ENCODE measurements around the gene DLX1.

Gene DLX1

DNA sequence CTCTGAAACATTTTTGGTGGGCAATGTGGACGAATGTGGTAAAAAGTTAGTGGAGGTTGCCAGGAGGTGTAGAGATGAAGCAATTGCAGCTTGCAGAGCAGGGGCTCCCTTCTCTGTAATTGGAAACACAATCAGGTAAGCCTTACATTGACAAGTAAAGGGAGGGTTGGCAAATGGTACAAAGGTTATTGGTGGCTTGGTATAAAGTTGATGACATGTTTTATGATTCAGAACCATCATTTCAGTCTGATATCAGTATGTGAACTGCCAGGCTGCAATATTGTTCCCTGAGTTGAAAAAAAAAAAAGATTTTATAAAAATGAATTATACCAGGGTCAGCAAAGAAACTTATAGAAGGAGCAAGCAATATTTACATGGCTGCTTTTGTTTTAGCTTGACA is 14.4 kb upstream of the DLX1 start:
- H3K9me3 ChIP-seq (replicated peaks; ENCODE audit: low read length) = no peaks in the 10 kb centered on the region
- no peaks in the 10 kb centered on the region for H3K27me3 ChIP-seq (ENCODE audit: control insufficient read depth, insufficient read depth, low read length)
- no peaks in the 10 kb centered on the region for H3K4me1 ChIP-seq (ENCODE audit: control insufficient read depth, insufficient read depth, low read length)
- H3K9ac ChIP-seq (ENCODE audit: low read depth, low read length) = no peak overlapping the region
- H3K4me3 ChIP-seq (ENCODE audit: low read length) = no peak overlapping the region
- H3K36me3 ChIP-seq (ENCODE audit: insufficient read depth, low read length) = no peaks in the 10 kb centered on the region
- no peak overlapping the region for H3K4me2 ChIP-seq (ENCODE audit: low read length)

DNA sequence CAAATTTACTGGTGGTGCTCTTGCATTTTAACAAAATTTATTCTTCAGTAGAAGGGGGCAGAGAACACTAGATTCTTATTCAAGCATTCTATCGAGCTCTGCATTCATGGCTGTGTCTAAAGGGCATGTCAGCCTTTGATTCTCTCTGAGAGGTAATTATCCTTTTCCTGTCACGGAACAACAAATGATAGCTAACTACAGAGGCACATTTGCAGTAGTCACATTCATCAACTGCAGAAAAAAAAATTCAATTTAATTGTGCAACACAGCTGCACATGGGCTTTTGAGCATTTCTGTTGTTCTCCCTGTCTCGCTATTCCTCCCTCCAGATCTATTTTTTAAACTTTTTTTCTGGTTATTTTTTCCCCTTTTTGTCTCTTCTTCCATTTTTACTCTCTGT is 13.0 kb upstream of the DLX1 start:
- no peak overlapping the region for H3K4me3 ChIP-seq (ENCODE audit: low read length)
- H3K4me1 ChIP-seq (ENCODE audit: control insufficient read depth, insufficient read depth, low read length) = no peaks in the 10 kb centered on the region
- no peak overlapping the region for H3K4me2 ChIP-seq (ENCODE audit: low read length)
- H3K9me3 ChIP-seq (replicated peaks; ENCODE audit: low read length) = no peaks in the 10 kb centered on the region
- H3K27me3 ChIP-seq (ENCODE audit: control insufficient read depth, insufficient read depth, low read length) = no peaks in the 10 kb centered on the region
- H3K9ac ChIP-seq (ENCODE audit: low read depth, low read length) = no peak overlapping the region
- H3K36me3 ChIP-seq (ENCODE audit: insufficient read depth, low read length) = no peaks in the 10 kb centered on the region

DNA sequence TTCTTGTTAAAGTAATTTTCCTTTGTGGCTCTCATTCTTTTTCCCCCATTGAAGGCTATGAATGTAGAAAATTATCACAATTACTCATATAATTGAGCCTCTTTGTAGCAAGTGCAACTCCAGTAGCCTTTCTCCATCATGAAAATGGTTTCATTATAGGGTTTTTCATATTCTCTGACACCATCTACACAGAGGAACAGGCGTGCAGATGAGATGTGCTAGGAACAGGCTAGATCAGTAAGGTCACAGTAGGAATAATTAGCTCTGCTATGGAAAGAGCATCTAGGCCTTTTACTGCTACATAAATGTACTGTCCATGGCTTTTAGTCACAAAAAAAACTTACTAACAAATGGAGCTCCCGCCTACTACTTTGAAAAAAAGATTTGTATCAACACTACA is 12.6 kb upstream of the DLX1 start:
- no peak overlapping the region for H3K4me3 ChIP-seq (ENCODE audit: low read length)
- no peak overlapping the region for H3K4me2 ChIP-seq (ENCODE audit: low read length)
- no peak overlapping the region for H3K9ac ChIP-seq (ENCODE audit: low read depth, low read length)
- no peaks in the 10 kb centered on the region for H3K9me3 ChIP-seq (replicated peaks; ENCODE audit: low read length)
- H3K36me3 ChIP-seq (ENCODE audit: insufficient read depth, low read length) = no peaks in the 10 kb centered on the region
- no peaks in the 10 kb centered on the region for H3K27me3 ChIP-seq (ENCODE audit: control insufficient read depth, insufficient read depth, low read length)
- no peaks in the 10 kb centered on the region for H3K4me1 ChIP-seq (ENCODE audit: control insufficient read depth, insufficient read depth, low read length)

DNA sequence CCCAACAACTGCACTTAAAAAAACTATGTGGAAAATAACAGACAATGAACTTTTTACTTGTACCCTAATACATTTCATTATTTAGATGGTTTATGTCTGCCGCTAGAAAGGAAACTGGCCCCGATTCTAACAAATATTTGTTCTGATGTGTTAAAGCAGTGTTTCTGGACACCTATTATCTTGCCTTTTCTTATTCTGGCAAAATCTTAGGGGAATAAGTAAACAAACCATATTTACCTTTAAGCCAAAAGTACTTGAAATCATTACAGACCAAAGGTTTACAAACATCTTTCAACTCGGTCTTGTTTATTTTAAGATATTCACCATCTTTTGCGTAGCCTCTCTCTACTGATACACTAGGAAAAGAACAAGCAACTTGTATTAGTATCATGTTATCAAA is 11.8 kb upstream of the DLX1 start:
- Histone ChIP-seq H3K9ac (ENCODE audit: low read depth, low read length) (no peak overlapping the region), H3K27me3 (ENCODE audit: control insufficient read depth, insufficient read depth, low read length) (no peaks in the 10 kb centered on the region), H3K9me3 (replicated peaks; ENCODE audit: low read length) (no peaks in the 10 kb centered on the region), H3K4me2 (ENCODE audit: low read length) (no peak overlapping the region), H3K36me3 (ENCODE audit: insufficient read depth, low read length) (no peaks in the 10 kb centered on the region), H3K4me3 (ENCODE audit: low read length) (no peak overlapping the region), H3K4me1 (ENCODE audit: control insufficient read depth, insufficient read depth, low read length) (no peaks in the 10 kb centered on the region)

DNA sequence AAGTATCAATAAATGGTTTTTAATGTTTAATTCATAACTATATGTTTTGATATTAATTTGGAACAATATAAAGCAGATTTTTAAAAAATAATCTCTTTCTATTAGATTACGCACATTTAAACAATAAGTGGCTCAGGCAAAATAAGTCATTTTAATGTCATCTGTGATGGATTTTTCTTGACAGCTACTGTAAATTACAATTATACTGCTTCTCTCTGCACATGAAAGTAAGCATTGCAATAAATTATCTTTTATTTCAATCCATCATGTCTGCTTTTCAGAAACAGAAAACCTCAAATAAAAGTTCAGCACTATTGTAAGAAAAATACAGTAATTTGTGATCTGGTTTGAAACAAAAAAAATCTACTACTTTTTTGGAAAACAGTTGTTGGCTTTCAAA is 11.1 kb upstream of the DLX1 start:
- Histone ChIP-seq H3K4me1 (ENCODE audit: control insufficient read depth, insufficient read depth, low read length) (no peaks in the 10 kb centered on the region), H3K36me3 (ENCODE audit: insufficient read depth, low read length) (no peaks in the 10 kb centered on the region), H3K9ac (ENCODE audit: low read depth, low read length) (no peak overlapping the region), H3K4me3 (ENCODE audit: low read length) (no peak overlapping the region), H3K27me3 (ENCODE audit: control insufficient read depth, insufficient read depth, low read length) (no peaks in the 10 kb centered on the region), H3K9me3 (replicated peaks; ENCODE audit: low read length) (no peaks in the 10 kb centered on the region), H3K4me2 (ENCODE audit: low read length) (no peak overlapping the region)

DNA sequence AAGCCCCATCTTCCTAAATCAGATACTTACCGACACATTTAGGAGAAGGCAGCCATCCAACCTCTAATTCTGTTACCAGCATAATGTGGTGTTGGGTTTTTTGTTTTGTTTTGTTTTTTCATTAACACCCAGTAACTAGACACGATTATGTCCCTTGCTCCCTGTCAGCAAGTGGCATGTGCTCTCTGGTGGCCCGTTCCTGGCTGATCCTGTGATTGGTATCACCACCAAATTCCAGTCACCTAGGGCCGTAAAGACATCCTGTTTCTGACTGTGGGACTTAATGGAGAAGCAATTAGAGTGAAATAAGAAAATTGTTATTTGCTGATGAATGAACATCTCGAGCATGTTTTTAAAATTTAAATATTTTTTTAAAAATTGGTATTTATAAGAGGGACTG is 5.9 kb upstream of the DLX1 start:
- H3K4me2 ChIP-seq (ENCODE audit: low read length) = no peak overlapping the region
- H3K4me3 ChIP-seq (ENCODE audit: low read length) = no peak overlapping the region
- no peaks in the 10 kb centered on the region for H3K36me3 ChIP-seq (ENCODE audit: insufficient read depth, low read length)
- H3K9ac ChIP-seq (ENCODE audit: low read depth, low read length) = no peak overlapping the region
- H3K27me3 ChIP-seq (ENCODE audit: control insufficient read depth, insufficient read depth, low read length) = peaks cover 11% of the 10 kb centered on the region
- peaks cover 20% of the 10 kb centered on the region for H3K4me1 ChIP-seq (ENCODE audit: control insufficient read depth, insufficient read depth, low read length)
- H3K9me3 ChIP-seq (replicated peaks; ENCODE audit: low read length) = no peaks in the 10 kb centered on the region

DNA sequence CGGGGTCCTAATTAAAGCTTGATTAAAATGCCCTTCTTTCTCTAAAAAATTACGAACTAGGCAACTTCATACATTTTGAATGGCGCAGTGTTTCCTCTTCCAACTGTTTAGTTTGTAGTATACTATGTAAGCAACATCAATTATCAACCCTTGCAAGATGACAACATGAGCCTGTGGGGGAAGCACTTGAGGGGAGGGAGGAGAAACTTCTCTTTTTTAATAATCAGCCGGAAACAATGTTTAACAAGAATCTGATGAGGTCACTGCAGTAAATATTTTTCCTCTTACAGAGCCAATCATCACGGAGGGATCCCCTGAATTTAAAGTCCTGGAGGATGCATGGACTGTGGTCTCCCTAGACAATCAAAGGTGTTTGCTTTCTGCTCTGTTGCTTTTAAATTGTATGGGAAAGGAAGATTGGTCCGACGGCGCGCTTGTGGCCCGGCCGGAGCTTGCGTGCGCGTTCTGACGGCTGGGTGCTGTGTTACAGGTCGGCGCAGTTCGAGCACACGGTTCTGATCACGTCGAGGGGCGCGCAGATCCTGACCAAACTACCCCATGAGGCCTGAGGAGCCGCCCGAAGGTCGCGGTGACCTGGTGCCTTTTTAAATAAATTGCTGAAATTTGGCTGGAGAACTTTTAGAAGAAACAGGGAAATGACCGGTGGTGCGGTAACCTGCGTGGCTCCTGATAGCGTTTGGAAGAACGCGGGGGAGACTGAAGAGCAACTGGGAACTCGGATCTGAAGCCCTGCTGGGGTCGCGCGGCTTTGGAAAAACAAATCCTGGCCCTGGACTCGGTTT is 5.3 kb upstream of the DLX1 start:
- no peak overlapping the region for H3K4me2 ChIP-seq (ENCODE audit: low read length)
- no peak overlapping the region for H3K4me3 ChIP-seq (ENCODE audit: low read length)
- peaks cover 11% of the 10 kb centered on the region for H3K27me3 ChIP-seq (ENCODE audit: control insufficient read depth, insufficient read depth, low read length)
- H3K9ac ChIP-seq (ENCODE audit: low read depth, low read length) = no peak overlapping the region
- no peaks in the 10 kb centered on the region for H3K9me3 ChIP-seq (replicated peaks; ENCODE audit: low read length)
- no peaks in the 10 kb centered on the region for H3K36me3 ChIP-seq (ENCODE audit: insufficient read depth, low read length)
- H3K4me1 ChIP-seq (ENCODE audit: control insufficient read depth, insufficient read depth, low read length) = peaks cover 22% of the 10 kb centered on the region

DNA sequence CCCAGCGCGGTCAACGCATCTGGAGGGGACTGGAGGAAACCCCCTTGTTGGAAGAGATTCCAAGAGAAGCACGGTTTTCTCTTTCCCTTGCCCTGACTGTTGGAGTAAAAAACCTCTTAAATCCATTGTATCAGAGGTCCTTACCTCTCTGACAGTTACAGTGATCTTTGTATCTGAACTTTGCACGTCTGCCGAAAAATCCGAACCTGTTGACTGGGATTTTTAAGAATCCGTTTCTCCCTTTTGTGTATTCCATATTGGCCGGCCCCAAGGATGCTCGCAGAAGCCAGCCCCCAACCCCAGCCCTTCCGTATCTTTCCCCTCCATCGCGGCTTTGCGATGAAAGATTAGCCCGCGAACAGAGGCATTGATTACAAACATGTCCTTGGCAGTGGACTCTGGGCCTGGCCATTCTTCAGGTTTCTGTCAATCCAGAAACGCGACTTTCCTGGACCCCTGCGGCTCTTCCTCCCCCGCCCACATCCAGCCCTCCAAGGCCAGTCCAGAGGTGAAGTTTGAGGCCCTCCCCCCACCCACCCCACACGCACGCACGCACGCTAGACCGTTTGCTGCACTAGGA is 4.6 kb upstream of the DLX1 start:
- no peak overlapping the region for H3K4me3 ChIP-seq (ENCODE audit: low read length)
- H3K4me1 ChIP-seq (ENCODE audit: control insufficient read depth, insufficient read depth, low read length) = peaks cover 22% of the 10 kb centered on the region
- H3K27me3 ChIP-seq (ENCODE audit: control insufficient read depth, insufficient read depth, low read length) = peaks cover 11% of the 10 kb centered on the region

DNA sequence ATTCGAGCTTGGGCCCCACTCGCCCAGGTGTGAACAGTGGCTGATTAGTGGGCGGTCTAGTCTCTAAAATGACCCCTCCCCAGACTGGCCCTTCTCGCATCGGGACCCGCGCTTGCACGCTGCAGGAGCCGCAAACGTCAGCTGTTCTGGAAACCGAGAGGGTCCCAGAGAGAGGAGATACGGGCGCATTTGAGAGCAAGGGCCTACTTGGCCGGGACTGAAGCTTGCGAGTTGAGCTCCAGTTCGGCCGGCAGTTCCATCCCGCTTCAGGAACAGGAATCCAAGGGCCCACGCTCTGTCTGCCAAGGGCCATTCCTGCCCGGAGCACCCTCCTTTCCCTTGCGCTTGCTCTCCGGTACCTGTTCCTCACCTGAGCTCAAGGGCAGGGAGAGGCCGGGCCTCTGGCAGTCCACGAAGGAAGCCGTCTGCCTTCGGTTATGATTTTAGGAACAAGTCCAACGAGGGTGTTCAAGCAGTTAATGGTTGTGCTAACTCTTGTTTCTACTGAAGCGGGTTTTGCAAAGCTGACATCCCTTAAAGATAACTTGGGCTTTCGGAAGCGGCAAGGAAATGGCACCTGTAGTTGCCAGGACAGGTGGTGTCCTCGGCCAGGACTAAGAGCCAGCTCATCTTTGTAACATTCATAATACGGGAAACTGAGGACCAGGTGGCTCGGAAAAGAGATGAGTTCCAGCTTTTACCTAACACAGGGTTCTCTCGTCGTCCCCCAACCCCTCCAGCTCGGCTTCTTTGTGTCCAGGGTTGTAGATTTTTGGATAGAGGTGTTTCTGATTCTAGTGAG is 3.9 kb upstream of the DLX1 start:
- Histone ChIP-seq H3K4me2 (ENCODE audit: low read length) (no peak overlapping the region), H3K27me3 (ENCODE audit: control insufficient read depth, insufficient read depth, low read length) (peaks cover 11% of the 10 kb centered on the region), H3K9me3 (replicated peaks; ENCODE audit: low read length) (no peaks in the 10 kb centered on the region), H3K9ac (ENCODE audit: low read depth, low read length) (no peak overlapping the region), H3K4me1 (ENCODE audit: control insufficient read depth, insufficient read depth, low read length) (peaks cover 22% of the 10 kb centered on the region), H3K36me3 (ENCODE audit: insufficient read depth, low read length) (no peaks in the 10 kb centered on the region), H3K4me3 (ENCODE audit: low read length) (no peak overlapping the region)

More for the DNA sequence above, 4.6 kb upstream of the DLX1 start:
- Histone ChIP-seq H3K9me3 (replicated peaks; ENCODE audit: low read length) (no peaks in the 10 kb centered on the region), H3K4me2 (ENCODE audit: low read length) (no peak overlapping the region), H3K9ac (ENCODE audit: low read depth, low read length) (no peak overlapping the region), H3K36me3 (ENCODE audit: insufficient read depth, low read length) (no peaks in the 10 kb centered on the region)

DNA sequence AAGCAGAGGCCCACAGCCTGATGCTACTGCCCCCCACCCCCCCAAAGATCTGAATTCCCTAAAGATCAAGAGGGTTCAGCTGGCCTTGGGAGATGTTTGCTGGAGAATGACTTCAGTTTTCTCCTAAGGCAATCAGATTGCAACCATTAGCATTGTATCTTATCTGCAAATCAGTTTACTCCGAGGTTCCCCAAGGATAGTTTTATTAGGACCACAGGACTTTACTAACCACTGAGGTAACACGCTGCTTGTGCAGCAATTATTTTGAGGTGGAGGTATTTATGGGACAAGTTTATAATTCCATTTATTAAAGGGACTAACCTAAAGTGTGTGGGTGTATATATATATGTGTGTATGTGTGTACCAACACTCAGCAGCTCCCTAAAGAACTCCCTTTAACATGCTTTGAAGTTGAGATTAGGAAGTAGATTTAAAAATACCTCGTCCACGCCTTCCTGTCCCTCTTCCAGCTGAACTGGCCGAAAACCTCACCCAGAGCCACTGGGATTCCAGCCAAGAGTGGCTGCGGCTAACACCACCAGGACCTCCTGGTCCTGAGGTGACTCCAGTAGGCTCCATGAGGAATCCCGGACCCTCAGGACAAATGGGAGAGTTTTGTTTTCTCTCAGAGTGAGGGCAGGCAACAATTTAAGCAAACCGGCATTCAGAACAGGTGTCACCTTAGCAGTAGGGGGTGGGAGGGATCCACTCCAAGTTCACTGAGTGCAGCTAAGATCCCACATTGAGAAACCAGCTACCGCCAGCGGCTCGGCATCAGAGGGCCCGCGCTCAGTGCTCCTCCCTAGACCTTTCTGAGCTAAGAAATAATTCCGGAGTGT is 3.0 kb upstream of the DLX1 start:
- Histone ChIP-seq H3K4me2 (ENCODE audit: low read length) (peak overlapping the region; percentile 97), H3K9ac (ENCODE audit: low read depth, low read length) (no peak overlapping the region), H3K4me1 (ENCODE audit: control insufficient read depth, insufficient read depth, low read length) (peaks cover 30% of the 10 kb centered on the region), H3K27me3 (ENCODE audit: control insufficient read depth, insufficient read depth, low read length) (peaks cover 11% of the 10 kb centered on the region), H3K36me3 (ENCODE audit: insufficient read depth, low read length) (no peaks in the 10 kb centered on the region), H3K9me3 (replicated peaks; ENCODE audit: low read length) (no peaks in the 10 kb centered on the region), H3K4me3 (ENCODE audit: low read length) (peak overlapping the region; percentile 57)

Measured in skeletal muscle satellite cell (primary cell).